Choroid plexus epithelial cell (primary cell): ENCODE data around the gene AHNAK.

Experiments used
- DNase-seq: peaks from one replicate; pipeline ENCODE4 v3.0.0-alpha.2; 2010; ENCODE audit warnings: low read depth
- H3K4me3 ChIP-seq: 2 replicates; pipeline ENCODE4 v1.5.1; 2011; ENCODE audit warnings: low read depth, mild to moderate bottlenecking, control low read depth, low read length, moderate library complexity
- CTCF ChIP-seq: conservative IDR thresholded peaks from 2 replicates; pipeline ENCODE4 v1.5.1; 2011; ENCODE audit warnings: low read depth, mild to moderate bottlenecking, control low read depth, inconsistent platforms, low read length, moderate library complexity

The AHNAK gene

GRCh38 chr11:62558669-62559068 is 12.1 kb upstream of the AHNAK start:
- H3K4me3 ChIP-seq, result no peak overlapping the region
- no peak for TF ChIP-seq CTCF
- DNase-seq, result no peak

- no peak for DNase-seq
Measured at GRCh38 chr11:62556875-62557631, 10.4 kb upstream of the AHNAK start.

GRCh38 chr11:62556108-62556874 is 9.7 kb upstream of the AHNAK start:
- no peak overlapping the region for H3K4me3 ChIP-seq
- peak; percentile 90 for DNase-seq
- TF ChIP-seq CTCF, result no peak

More at GRCh38 chr11:62556875-62557631, 10.4 kb upstream of the AHNAK start:
- no peak for TF ChIP-seq CTCF
- no peak overlapping the region for H3K4me3 ChIP-seq

- TF ChIP-seq CTCF, result no peak
- no peak overlapping the region for H3K4me3 ChIP-seq
- DNase-seq, result peak; percentile 69
Measured at GRCh38 chr11:62555464-62556107, 9.0 kb upstream of the AHNAK start.

GRCh38 chr11:62554387-62555167 is 8.0 kb upstream of the AHNAK start:
- H3K4me3 ChIP-seq, result no peak overlapping the region
- no peak for DNase-seq

More at GRCh38 chr11:62554387-62555167, 8.0 kb upstream of the AHNAK start:
- TF ChIP-seq CTCF, result no peak
